ENCODE data around the gene TUFT1. TPM values are rescaled to one million over a fixed set of nuclear protein-coding genes. Genes with fewer than 3 reads are reported as not detected.

The TUFT1 gene
- total and polyA plus RNA-seq, 11 donors: 2.1 to 13.6 (median 4.3) TPM

- WGBS, 4 donors: 87 to 97% (median 94%) methylated on average over 1 of the region's 1 CpG
- H3K27me3 ChIP-seq: no peaks in the 10 kb centered on the region
- no peak for DNase-seq
- no peaks in the 10 kb centered on the region for H3K9me3 ChIP-seq
- H3K4me3 ChIP-seq: no peak overlapping the region
- no peak for TF ChIP-seq POLR2A (IDR thresholded peaks at IDR 0.05)
- no peak for TF ChIP-seq CTCF (IDR thresholded peaks at IDR 0.05)
- no peaks in the 10 kb centered on the region for H3K4me1 ChIP-seq
- no peak overlapping the region for H3K27ac ChIP-seq
- intact Hi-C loops (cut with DNase I): no loop called here
- no peak for ATAC-seq
- H3K36me3 ChIP-seq: peaks cover 0 to 50% (median 15%) of the 10 kb centered on the region in 9 donors
Observed at GRCh38 chr1:151578941-151579340, 38.8 kb downstream of the TUFT1 start.

- no peaks in the 10 kb centered on the region for H3K27me3 ChIP-seq
- H3K27ac ChIP-seq: no peak overlapping the region
- 80 to 87% (median 84%) methylated on average over 8 of the region's 8 CpGs for WGBS, 4 donors
- ATAC-seq: no peak
- intact Hi-C loops (cut with DNase I): no loop called here
- no peaks in the 10 kb centered on the region for H3K9me3 ChIP-seq
- H3K36me3 ChIP-seq: peaks cover 0 to 47% (median 9%) of the 10 kb centered on the region in 9 donors
- no peak for DNase-seq
- H3K4me1 ChIP-seq: no peaks in the 10 kb centered on the region
- TF ChIP-seq CTCF (IDR thresholded peaks at IDR 0.05): no peak
- TF ChIP-seq POLR2A (IDR thresholded peaks at IDR 0.05): no peak
- H3K4me3 ChIP-seq: no peak overlapping the region
Observed at GRCh38 chr1:151579436-151580225, 39.5 kb downstream of the TUFT1 start.

- peaks cover 0 to 7% (median 0%) of the 10 kb centered on the region in 12 donors for H3K4me1 ChIP-seq
- H3K27me3 ChIP-seq: no peaks in the 10 kb centered on the region
- intact Hi-C loops (cut with DNase I): no loop called here
- H3K9me3 ChIP-seq: no peaks in the 10 kb centered on the region
- ATAC-seq: no peak
- no peak for TF ChIP-seq CTCF (IDR thresholded peaks at IDR 0.05)
- H3K27ac ChIP-seq: no peak overlapping the region
- peaks cover 0 to 30% (median 9%) of the 10 kb centered on the region in 9 donors for H3K36me3 ChIP-seq
- WGBS, 4 donors: 61 to 81% (median 76%) methylated on average over 4 to 5 of the region's 5 CpGs
- no peak for DNase-seq
- no peak overlapping the region for H3K4me3 ChIP-seq
Observed at GRCh38 chr1:151581451-151581850, 41.3 kb downstream of the TUFT1 start.

- 64 to 86% (median 76%) methylated on average over 1 of the region's 1 CpG for WGBS, 4 donors
Observed at GRCh38 chr1:151581921-151582320, 41.8 kb downstream of the TUFT1 start.

More at GRCh38 chr1:151581921-151582320, 41.8 kb downstream of the TUFT1 start:
- DNase-seq (no peak), ATAC-seq (peak in 1 of 4 donors; percentile 19)
- no peak for TF ChIP-seq CTCF (IDR thresholded peaks at IDR 0.05)
- TF ChIP-seq POLR2A (IDR thresholded peaks at IDR 0.05): no peak
- intact Hi-C loops (cut with DNase I): no loop called here
- H3K27ac ChIP-seq: no peak overlapping the region
- H3K9me3 ChIP-seq: no peaks in the 10 kb centered on the region
- H3K4me3 ChIP-seq: no peak overlapping the region
- no peaks in the 10 kb centered on the region for H3K27me3 ChIP-seq
- peaks cover 0 to 7% (median 0%) of the 10 kb centered on the region in 12 donors for H3K4me1 ChIP-seq
- H3K36me3 ChIP-seq: peaks cover 0 to 30% (median 9%) of the 10 kb centered on the region in 9 donors

Measured in heart left ventricle (tissue), 16 donors.